ENCODE data around the gene CD8A. TPM values are rescaled to one million over a fixed set of nuclear protein-coding genes. Genes with fewer than 3 reads are reported as not detected.
"Not testable (repeated sequence)": the region's sequence is repeated elsewhere in the genome, so short reads cannot be mapped to it uniquely, and the experiment has no call there.

The CD8A gene
- total and polyA plus RNA-seq, 7 donors = 0.09 to 0.81 (median 0.27) TPM

DNA sequence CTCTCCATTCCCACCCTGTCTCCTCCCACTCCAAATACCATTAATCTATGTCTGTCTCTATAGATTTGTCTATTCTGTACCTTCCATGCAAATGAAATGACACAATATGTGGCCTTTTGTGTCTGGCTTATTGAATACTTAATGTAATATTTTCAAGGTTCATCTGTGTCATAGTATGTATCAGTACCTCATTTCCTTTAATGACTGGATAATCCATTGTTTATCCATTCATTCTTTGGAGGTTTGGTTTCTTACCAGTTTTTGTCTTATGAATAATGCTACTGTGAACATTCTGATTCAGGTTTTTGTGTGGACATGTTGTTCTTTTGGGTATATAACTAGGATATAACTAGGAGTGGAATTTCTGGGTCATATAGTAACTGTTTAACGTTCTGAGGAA, 55.8 kb downstream of the CD8A start:
- H3K4me1 ChIP-seq; DNase-seq; H3K27me3 ChIP-seq (ENCODE audit: insufficient read depth in 3 of 3, low read length in 2 of 3); H3K27ac ChIP-seq; ATAC-seq; H3K4me3 ChIP-seq; intact Hi-C loops (cut with DNase I); H3K36me3 ChIP-seq (ENCODE audit: insufficient read depth in 1 of 2, low read depth in 1 of 2); H3K9me3 ChIP-seq: not testable (repeated sequence)
- no CpG with 5 or more reads among the region's 1 CpG for whole genome bisulfite sequencing, 3 donors

Other genes starting within 250 kb of the CD8A start
- 100 to 1,000 TPM in 2 of 4 donors, 10 to 100 TPM in 2; 84.9 to 133 (median 102) TPM for gene CHMP3, start 227.5 kb downstream of the CD8A start, total RNA-seq
- gene CHMP3, start 227.5 kb downstream of the CD8A start, polyA plus RNA-seq = 10 to 100 TPM; 63.5 to 99.8 (median 76.8) TPM
- gene RNF103, start 167.0 kb downstream of the CD8A start, total RNA-seq = 10 to 100 TPM; 21.0 to 34.8 (median 25.2) TPM
- gene RNF103, start 167.0 kb downstream of the CD8A start, polyA plus RNA-seq = 10 to 100 TPM in 2 of 3 donors, 1 to 10 TPM in 1; 6.9 to 45.9 (median 19.0) TPM
- 10 to 100 TPM; 65.3 to 90.8 (median 80.1) TPM for gene RMND5A, start 70.6 kb downstream of the CD8A start, total RNA-seq
- 10 to 100 TPM; 17.7 to 72.6 (median 29.6) TPM for gene RMND5A, start 70.6 kb downstream of the CD8A start, polyA plus RNA-seq
- under 1 TPM in 1 of 4 donors, not detected in 3; 0.43 TPM for gene CD8B, start 71.0 kb upstream of the CD8A start, total RNA-seq
- gene CD8B, start 71.0 kb upstream of the CD8A start, polyA plus RNA-seq = under 1 TPM in 2 of 3 donors, not detected in 1; 0.12 to 0.13 TPM
- gene RGPD1, start 151.2 kb upstream of the CD8A start, total RNA-seq = under 1 TPM in 3 of 4 donors, not detected in 1; 0.32 to 0.87 (median 0.69) TPM
- under 1 TPM; 0.21 to 0.58 (median 0.52) TPM for gene RGPD1, start 151.2 kb upstream of the CD8A start, polyA plus RNA-seq
- gene PLGLB1, start 230.9 kb upstream of the CD8A start, total RNA-seq = 1 to 10 TPM; 1.1 to 2.2 (median 1.3) TPM
- 1 to 10 TPM in 2 of 3 donors, under 1 TPM in 1; 0.35 to 1.3 (median 1.2) TPM for gene PLGLB1, start 230.9 kb upstream of the CD8A start, polyA plus RNA-seq

Data from psoas muscle (tissue), 8 donors.